ENCODE results near the gene TAS2R40.

Gene TAS2R40

GRCh38 chr7:143227806-143228205 lies 6.0 kb downstream of the TAS2R40 start:
- DNase-seq = no peak

GRCh38 chr7:143229054-143229790 lies 7.4 kb downstream of the TAS2R40 start:
- no peak for DNase-seq

- no peak for DNase-seq
These were observed 9.0 kb downstream of the TAS2R40 start for GRCh38 chr7:143230602-143231457.

- no peak for DNase-seq
These were observed 12.1 kb downstream of the TAS2R40 start for GRCh38 chr7:143233816-143234532.

GRCh38 chr7:143234533-143234875 lies 12.7 kb downstream of the TAS2R40 start:
- no peak for DNase-seq

- DNase-seq = no peak
These were observed 13.7 kb downstream of the TAS2R40 start for GRCh38 chr7:143235561-143235960.

GRCh38 chr7:143236408-143236990 lies 14.7 kb downstream of the TAS2R40 start:
- no peak for DNase-seq

- no peak for DNase-seq
These were observed 15.5 kb downstream of the TAS2R40 start for GRCh38 chr7:143237366-143237765.

GRCh38 chr7:143238289-143238980 lies 16.6 kb downstream of the TAS2R40 start:
- no peak for DNase-seq

- DNase-seq = no peak
These were observed 18.0 kb downstream of the TAS2R40 start for GRCh38 chr7:143239813-143240212.

- peak; percentile 84 for DNase-seq
These were observed 18.7 kb downstream of the TAS2R40 start for GRCh38 chr7:143240291-143241168.

GRCh38 chr7:143242306-143242705 lies 20.5 kb downstream of the TAS2R40 start:
- no peak for DNase-seq

GRCh38 chr7:143243111-143243510 lies 21.3 kb downstream of the TAS2R40 start:
- DNase-seq = no peak

- DNase-seq = no peak
These were observed 21.8 kb downstream of the TAS2R40 start for GRCh38 chr7:143243614-143244013.

- no peak for DNase-seq
These were observed 22.5 kb downstream of the TAS2R40 start for GRCh38 chr7:143244321-143244720.

GRCh38 chr7:143245123-143245522 lies 23.3 kb downstream of the TAS2R40 start:
- no peak for DNase-seq

- DNase-seq = no peak
These were observed 25.5 kb downstream of the TAS2R40 start for GRCh38 chr7:143247372-143247771.

- no peak for DNase-seq
These were observed 27.0 kb downstream of the TAS2R40 start for GRCh38 chr7:143248761-143249354.

- DNase-seq = no peak
These were observed 28.4 kb downstream of the TAS2R40 start for GRCh38 chr7:143250199-143250598.

GRCh38 chr7:143250822-143251221 lies 29.0 kb downstream of the TAS2R40 start:
- DNase-seq = no peak

GRCh38 chr7:143252006-143252405 lies 30.2 kb downstream of the TAS2R40 start:
- DNase-seq = no peak
